Kidney epithelial cell (primary cell): ENCODE results near the gene KLHL29. TPM values are rescaled to one million over a fixed set of nuclear protein-coding genes. Genes with fewer than 3 reads are reported as not detected.

Source experiments
- DNase-seq: peaks from one replicate; pipeline ENCODE4 v3.0.0-alpha.2; 2010; ENCODE audit warnings: low read depth
- H3K27me3 ChIP-seq: 2 replicates; pipeline ENCODE4 v1.6.0; 2011; ENCODE audit warnings: low read length; ENCODE audit not compliant: control insufficient read depth, insufficient read depth
- H3K36me3 ChIP-seq: 2 replicates; pipeline ENCODE4 v1.5.1; 2011; ENCODE audit warnings: low read length; ENCODE audit not compliant: control insufficient read depth, insufficient read depth
- H3K4me3 ChIP-seq: 2 replicates; pipeline ENCODE4 v1.5.1; 2011; ENCODE audit warnings: low read depth, mild to moderate bottlenecking, control low read depth, low read length
- CTCF ChIP-seq: IDR thresholded peaks from 2 replicates; pipeline ENCODE4 v1.5.1; 2011; ENCODE audit warnings: mild to moderate bottlenecking, moderate library complexity, low read length, control low read depth, inconsistent platforms; ENCODE audit not compliant: insufficient read depth, poor library complexity, severe bottlenecking
- total RNA-seq: library from RNA; depleted of rRNA; stranded (reverse); fragments of >200 nt; gene quantifications from 2 replicates; pipeline ENCODE4 v1.2.3, GENCODE V29; 2015

KLHL29 gene
- total RNA-seq, 1 donor from 2014 or later, result 12.4 TPM

- Histone ChIP-seq H3K4me3 (no peak overlapping the region), H3K36me3 (no peaks in the 10 kb centered on the region), H3K27me3 (no peaks in the 10 kb centered on the region)
- no peak for DNase-seq
- TF ChIP-seq CTCF, result no peak
Observed at GRCh38 chr2:23632386-23632785, 247.4 kb downstream of the KLHL29 start.

- TF ChIP-seq CTCF, result no peak
- H3K27me3 ChIP-seq, result no peaks in the 10 kb centered on the region
- no peak for DNase-seq
- no peaks in the 10 kb centered on the region for H3K36me3 ChIP-seq
- H3K4me3 ChIP-seq, result no peak overlapping the region
Observed at GRCh38 chr2:23632831-23633395, 247.9 kb downstream of the KLHL29 start.

DNA sequence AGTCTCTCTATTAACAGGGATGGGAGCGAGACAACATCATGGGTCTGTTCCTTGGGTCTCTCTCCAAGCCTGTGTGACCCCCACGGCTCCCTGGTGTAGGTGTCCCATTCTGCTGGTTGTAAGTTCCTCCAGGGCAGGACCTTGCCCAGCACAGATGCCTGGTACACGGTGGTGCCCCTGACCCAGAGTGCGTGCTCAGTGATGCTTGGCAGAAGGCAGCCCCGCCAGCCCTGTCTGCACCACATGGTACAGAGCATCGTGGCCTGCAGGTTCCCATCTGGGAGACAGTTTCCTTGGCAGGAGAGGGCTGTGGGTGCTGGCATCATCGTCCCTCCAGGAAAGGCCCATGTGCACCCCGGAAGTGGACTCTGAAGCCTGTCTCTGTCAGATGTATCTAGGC lies 249.0 kb downstream of the KLHL29 start:
- no peak overlapping the region for H3K4me3 ChIP-seq
- TF ChIP-seq CTCF, result no peak
- H3K27me3 ChIP-seq, result no peaks in the 10 kb centered on the region
- H3K36me3 ChIP-seq, result no peaks in the 10 kb centered on the region
- DNase-seq, result no peak

DNA sequence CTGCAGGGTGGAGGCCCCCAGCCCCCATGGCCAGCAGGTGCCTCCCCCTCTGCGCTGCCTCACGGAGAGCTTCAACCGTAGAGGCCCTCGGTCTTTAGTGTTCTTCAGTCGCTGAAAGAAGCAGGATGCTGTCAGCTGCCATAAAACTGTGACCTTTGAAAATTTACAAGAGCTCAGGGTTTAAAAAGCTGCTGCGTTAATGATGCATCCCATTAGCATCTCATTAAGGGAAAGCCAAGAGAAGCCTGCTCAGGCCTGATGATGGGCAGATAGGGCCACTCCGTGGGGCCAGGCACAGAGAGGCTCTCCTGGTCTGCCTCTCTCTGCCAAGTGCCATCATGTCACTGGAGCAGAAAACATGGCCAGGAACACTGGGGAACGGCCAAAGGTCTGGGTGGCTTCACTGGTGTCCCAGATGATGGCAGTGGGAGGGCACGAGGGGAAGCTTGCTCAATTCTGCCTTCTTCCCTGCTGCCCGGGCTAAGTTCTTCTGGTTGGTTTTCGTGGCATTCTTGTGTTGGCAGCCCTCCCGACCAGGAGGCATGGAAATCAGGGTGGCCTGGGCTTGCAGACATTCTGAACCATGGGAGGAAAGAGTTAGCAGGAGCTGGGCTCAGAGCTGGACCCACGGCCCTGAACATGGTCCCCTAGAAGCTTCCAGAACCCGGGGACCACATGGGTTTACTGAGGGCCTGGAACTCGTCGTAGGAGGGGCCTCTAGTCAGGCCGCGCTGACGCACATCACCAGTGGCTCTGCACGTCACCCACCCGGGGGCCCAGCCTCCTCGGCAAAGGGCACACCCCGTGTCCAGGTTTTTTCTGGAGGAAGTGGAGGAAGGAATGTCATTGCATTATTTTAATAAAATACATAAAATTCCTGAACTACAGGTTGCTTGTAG lies 250.7 kb downstream of the KLHL29 start:
- Histone ChIP-seq H3K36me3 (no peaks in the 10 kb centered on the region), H3K27me3 (no peaks in the 10 kb centered on the region), H3K4me3 (no peak overlapping the region)
- no peak for DNase-seq
- no peak for TF ChIP-seq CTCF

GRCh38 chr2:23636426-23636825 lies 251.4 kb downstream of the KLHL29 start:
- no peaks in the 10 kb centered on the region for H3K27me3 ChIP-seq
- no peaks in the 10 kb centered on the region for H3K36me3 ChIP-seq
- DNase-seq, result no peak
- no peak overlapping the region for H3K4me3 ChIP-seq
- peak; percentile 18 for TF ChIP-seq CTCF
